Aorta (tissue), 5 donors: ENCODE data around the gene C6orf118. TPM values are rescaled to one million over a fixed set of nuclear protein-coding genes. Genes with fewer than 3 reads are reported as not detected.
A peak's percentile ranks its signal among the peaks of the same experiment; 100 is the strongest.

Experiments
- ATAC-seq: fragments of 200-7000 bp; cut with Tn5 transposase; one replicate; pipeline ENCODE4 v1.9.1; 2022; ENCODE audit warnings: moderate library complexity; ENCODE audit not compliant: low FRiP score
- DNase-seq, 2 donors: peaks; one replicate each; pipeline ENCODE4 v3.0.0-alpha.2; 2020
- H3K27ac ChIP-seq, 2 donors: one replicate each; pipeline ENCODE4 v1.5.1; 2013; ENCODE audit warnings: low read length in 2 of 2, mild to moderate bottlenecking in 2 of 2, moderate library complexity in 2 of 2, control low read depth in 1 of 2, inconsistent platforms in 1 of 2, low read depth in 1 of 2
- H3K27me3 ChIP-seq, 2 donors: one replicate each; pipeline ENCODE4 v1.6.1; 2013; ENCODE audit warnings: control low read depth in 1 of 2, low read length in 1 of 2, mild to moderate bottlenecking in 1 of 2, moderate library complexity in 1 of 2; ENCODE audit not compliant: insufficient read depth in 2 of 2, control insufficient read depth in 1 of 2
- H3K36me3 ChIP-seq, 2 donors: one replicate each; pipeline ENCODE4 v1.6.1; 2013; ENCODE audit warnings: control low read depth in 1 of 2, low read length in 1 of 2, mild to moderate bottlenecking in 1 of 2; ENCODE audit not compliant: insufficient read depth in 2 of 2, control insufficient read depth in 1 of 2
- H3K4me1 ChIP-seq, 2 donors: one replicate each; pipeline ENCODE4 v1.6.1; 2013; ENCODE audit warnings: low read length in 2 of 2, control low read depth in 1 of 2, mild to moderate bottlenecking in 1 of 2, moderate library complexity in 1 of 2; ENCODE audit not compliant: insufficient read depth in 2 of 2, control insufficient read depth in 1 of 2
- H3K4me3 ChIP-seq, 2 donors: one replicate each; pipeline ENCODE4 v1.5.1; 2013; ENCODE audit warnings: low read length in 2 of 2, control low read depth in 1 of 2, mild to moderate bottlenecking in 1 of 2
- H3K9me3 ChIP-seq: one replicate; pipeline ENCODE4 v1.6.1; 2013; ENCODE audit warnings: mild to moderate bottlenecking, low read length; ENCODE audit not compliant: control insufficient read depth
- WGBS, 2 donors: extraction: QIAGEN DNeasy Blood & Tissue Kit; methylation state at CpG; one replicate each; pipeline ENCODE4 v1.1.7; 2013; 5-methylcytosine and 5-hydroxymethylcytosine counted together
- intact Hi-C, 2 donors: fragments of 100-400 bp; cut with DNase I; formaldehyde crosslinking; loops; one replicate each; pipeline versions ENCODE4 v1.14.2 to v1.15.0; 2022
- polyA plus RNA-seq, 2 donors: library from polyadenylated mRNA; stranded (reverse); fragments of 200-250 nt; gene quantifications; one replicate each; pipeline ENCODE4 v1.2.3, GENCODE V29; 2013
- total RNA-seq, 2 donors: library from RNA; stranded (reverse); fragmentation: NEBNext Ultra II Directional; extraction: Animal tissue kit (Norgen Biotek cat#: 25700); gene quantifications; one replicate each; pipeline ENCODE4 v1.2.1, GENCODE V29; 2021
- donor health status: healthy with polysubstance abuse.
- donor health status: Bipolar disorder and iron deficiency.
- donor health status: DM: no; HTN: no; CAD: no.
- donor health status: DM: no; HTN: no; CAD: no.
- donor health status: DM: yes; HTN: yes; CAD: no.

Gene C6orf118
- total and polyA plus RNA-seq, 4 donors, result not detected

GRCh38 chr6:165266191-165266590 lies 43.2 kb downstream of the C6orf118 start:
- Histone ChIP-seq H3K9me3 (peaks cover 2% of the 10 kb centered on the region), H3K4me3 (no peak overlapping the region), H3K4me1 (no peaks in the 10 kb centered on the region), H3K27me3 (no peaks in the 10 kb centered on the region), H3K36me3 (no peaks in the 10 kb centered on the region), H3K27ac (no peak overlapping the region)
- intact Hi-C loops, result no loop called here
- ATAC-seq, result no peak
- DNase-seq, result no peak
- 79 to 82% methylated on average over 5 of the region's 5 CpGs for WGBS, 2 donors

GRCh38 chr6:165260462-165260861 lies 48.9 kb downstream of the C6orf118 start:
- no peaks in the 10 kb centered on the region for H3K36me3 ChIP-seq
- H3K27ac ChIP-seq, result no peak overlapping the region
- H3K9me3 ChIP-seq, result peaks cover 13% of the 10 kb centered on the region
- ATAC-seq (no peak), DNase-seq (no peak)
- 49 to 63% methylated on average over 2 of the region's 2 CpGs for WGBS, 2 donors
- no peaks in the 10 kb centered on the region for H3K4me1 ChIP-seq
- intact Hi-C loops, result no loop called here
- no peak overlapping the region for H3K4me3 ChIP-seq
- no peaks in the 10 kb centered on the region for H3K27me3 ChIP-seq

- ATAC-seq (peak; percentile 15), DNase-seq (no peak)
- intact Hi-C loops, result no loop called here
- 69 to 73% methylated on average over 3 of the region's 3 CpGs for WGBS, 2 donors
- no peak overlapping the region for H3K27ac ChIP-seq
- H3K27me3 ChIP-seq, result no peaks in the 10 kb centered on the region
- H3K36me3 ChIP-seq, result no peaks in the 10 kb centered on the region
- H3K4me3 ChIP-seq, result no peak overlapping the region
- H3K9me3 ChIP-seq, result peaks cover 1% of the 10 kb centered on the region
- H3K4me1 ChIP-seq, result no peaks in the 10 kb centered on the region
These were observed 59.6 kb downstream of the C6orf118 start for GRCh38 chr6:165249808-165250207.

GRCh38 chr6:165245701-165246100 lies 63.7 kb downstream of the C6orf118 start:
- H3K4me3 ChIP-seq, result no peak overlapping the region
- H3K9me3 ChIP-seq, result peaks cover 1% of the 10 kb centered on the region
- no peaks in the 10 kb centered on the region for H3K4me1 ChIP-seq
- no peak for DNase-seq
- WGBS, 2 donors, result 31 to 40% methylated on average over 2 of the region's 2 CpGs
- no peaks in the 10 kb centered on the region for H3K27me3 ChIP-seq
- ATAC-seq, result no peak
- no peaks in the 10 kb centered on the region for H3K36me3 ChIP-seq
- no peak overlapping the region for H3K27ac ChIP-seq
- intact Hi-C loops, result no loop called here

GRCh38 chr6:165245287-165245686 lies 64.1 kb downstream of the C6orf118 start:
- WGBS, 2 donors, result 60 to 64% methylated on average over 4 of the region's 4 CpGs
- intact Hi-C loops, result no loop called here
- ATAC-seq (no peak), DNase-seq (no peak)
- H3K36me3 ChIP-seq, result no peaks in the 10 kb centered on the region
- H3K4me1 ChIP-seq, result no peaks in the 10 kb centered on the region
- H3K4me3 ChIP-seq, result no peak overlapping the region
- no peaks in the 10 kb centered on the region for H3K27me3 ChIP-seq
- H3K27ac ChIP-seq, result no peak overlapping the region
- H3K9me3 ChIP-seq, result peaks cover 1% of the 10 kb centered on the region

- ATAC-seq (no peak), DNase-seq (no peak)
- H3K9me3 ChIP-seq, result no peaks in the 10 kb centered on the region
- intact Hi-C loops, result no loop called here
- H3K27ac ChIP-seq, result no peak overlapping the region
- WGBS, 2 donors, result 62% methylated on average over 12 of the region's 12 CpGs
- H3K4me1 ChIP-seq, result no peaks in the 10 kb centered on the region
- H3K27me3 ChIP-seq, result no peaks in the 10 kb centered on the region
- H3K36me3 ChIP-seq, result no peaks in the 10 kb centered on the region
- H3K4me3 ChIP-seq, result no peak overlapping the region
These were observed 64.7 kb downstream of the C6orf118 start for GRCh38 chr6:165244524-165245247.

GRCh38 chr6:165243801-165244200 lies 65.6 kb downstream of the C6orf118 start:
- Histone ChIP-seq H3K9me3 (no peaks in the 10 kb centered on the region), H3K4me3 (no peak overlapping the region), H3K27ac (no peak overlapping the region), H3K27me3 (no peaks in the 10 kb centered on the region), H3K36me3 (no peaks in the 10 kb centered on the region), H3K4me1 (no peaks in the 10 kb centered on the region)
- DNase-seq, result no peak
- intact Hi-C loops, result no loop called here
- 78 to 82% methylated on average over 5 of the region's 5 CpGs for WGBS, 2 donors
- ATAC-seq, result no peak

- whole genome bisulfite sequencing, 2 donors, result 84 to 88% methylated on average over 1 of the region's 1 CpG
- Histone ChIP-seq H3K27me3 (no peaks in the 10 kb centered on the region), H3K9me3 (no peaks in the 10 kb centered on the region), H3K4me3 (no peak overlapping the region), H3K27ac (no peak overlapping the region), H3K4me1 (no peaks in the 10 kb centered on the region), H3K36me3 (no peaks in the 10 kb centered on the region)
- intact Hi-C loops, result no loop called here
- DNase-seq (no peak), ATAC-seq (no peak)
These were observed 73.1 kb downstream of the C6orf118 start for GRCh38 chr6:165236326-165236725.

- Histone ChIP-seq H3K4me1 (no peaks in the 10 kb centered on the region), H3K9me3 (no peaks in the 10 kb centered on the region), H3K27ac (no peak overlapping the region), H3K36me3 (no peaks in the 10 kb centered on the region), H3K27me3 (no peaks in the 10 kb centered on the region), H3K4me3 (no peak overlapping the region)
- 56 to 61% methylated on average over 8 of the region's 8 CpGs for WGBS, 2 donors
- ATAC-seq, result no peak
- intact Hi-C loops, result no loop called here
- DNase-seq, result no peak
These were observed 76.5 kb downstream of the C6orf118 start for GRCh38 chr6:165232731-165233488.
